GM23338 (cell line): ENCODE data around the gene STK39. TPM values are rescaled to one million over a fixed set of nuclear protein-coding genes. Genes with fewer than 3 reads are reported as not detected.
"Not testable (repeated sequence)": the region's sequence is repeated elsewhere in the genome, so short reads cannot be mapped to it uniquely, and the experiment has no call there.

Experiments
- ATAC-seq: fragments of 200-7000 bp; cut with Tn5 transposase; 3 replicates; pipeline ENCODE4 v1.9.1; 2020
- DNase-seq: peaks from one replicate; pipeline ENCODE4 v3.0.0-alpha.2; 2015; ENCODE audit warnings: low spot score
- H2AFZ ChIP-seq: fragments of 200-600 bp; sonication (generic); 2 replicates; pipeline ENCODE4 v1.8.0; 2016; ENCODE audit warnings: antibody characterized with exemption, mild to moderate bottlenecking, moderate library complexity
- H3F3A ChIP-seq: fragments of 200-600 bp; sonication (generic); replicated peaks from 2 replicates; pipeline ENCODE4 v1.8.0; 2017; ENCODE audit warnings: antibody characterized with exemption, mixed run types, low read depth
- H3K27ac ChIP-seq: fragments of 200-600 bp; sonication (generic); 2 replicates; pipeline ENCODE4 v1.6.1; 2016; ENCODE audit warnings: low read depth
- H3K27me3 ChIP-seq: fragments of 200-600 bp; sonication (generic); 2 replicates; pipeline ENCODE4 v1.8.0; 2016; ENCODE audit warnings: mild to moderate bottlenecking, mixed run types, moderate library complexity; ENCODE audit not compliant: insufficient read depth
- H3K36me3 ChIP-seq: fragments of 200-600 bp; sonication (generic); 2 replicates; pipeline ENCODE4 v1.8.0; 2016; ENCODE audit warnings: mild to moderate bottlenecking; ENCODE audit not compliant: insufficient read depth
- H3K4me1 ChIP-seq: fragments of 200-600 bp; sonication (generic); 2 replicates; pipeline ENCODE4 v1.8.0; 2016; ENCODE audit warnings: mild to moderate bottlenecking, moderate library complexity; ENCODE audit not compliant: insufficient read depth
- H3K4me2 ChIP-seq: fragments of 200-600 bp; sonication (generic); 2 replicates; pipeline ENCODE4 v1.7.1; 2017; ENCODE audit warnings: mixed run types
- H3K4me3 ChIP-seq: fragments of 200-600 bp; sonication (generic); 2 replicates; pipeline ENCODE4 v1.6.1; 2016; ENCODE audit warnings: mixed run types
- H3K79me2 ChIP-seq: fragments of 200-600 bp; sonication (generic); replicated peaks from 2 replicates; pipeline ENCODE4 v1.8.0; 2017; ENCODE audit warnings: mild to moderate bottlenecking; ENCODE audit not compliant: insufficient read depth
- H3K9me2 ChIP-seq: fragments of 200-600 bp; sonication (generic); 2 replicates; pipeline ENCODE4 v1.8.0; 2017; ENCODE audit not compliant: insufficient read depth
- H4K20me1 ChIP-seq: fragments of 200-600 bp; sonication (generic); replicated peaks from 2 replicates; pipeline ENCODE4 v1.8.0; 2017; ENCODE audit warnings: mild to moderate bottlenecking; ENCODE audit not compliant: insufficient read depth
- H3K27ac Mint-ChIP-seq: 2 replicates; pipeline ENCODE4 v1.8.0; 2020; ENCODE audit warnings: inconsistent platforms, mild to moderate bottlenecking, moderate library complexity, mixed read lengths
- H3K27me3 Mint-ChIP-seq: 3 replicates; pipeline ENCODE4 v1.8.0; 2022; ENCODE audit warnings: low read depth, mild to moderate bottlenecking, moderate library complexity, mixed read lengths, inconsistent platforms; ENCODE audit not compliant: insufficient read depth, poor library complexity
- H3K36me3 Mint-ChIP-seq: 3 replicates; pipeline ENCODE4 v1.8.0; 2021; ENCODE audit warnings: low read depth, mild to moderate bottlenecking, inconsistent platforms, moderate library complexity, mixed read lengths
- H3K4me1 Mint-ChIP-seq: 3 replicates; pipeline ENCODE4 v1.8.0; 2020; ENCODE audit warnings: mild to moderate bottlenecking, inconsistent platforms, mixed read lengths
- H3K4me3 Mint-ChIP-seq: 3 replicates; pipeline ENCODE4 v1.8.0; 2021; ENCODE audit warnings: moderate library complexity, mild to moderate bottlenecking, inconsistent platforms, mixed read lengths
- H3K9me3 Mint-ChIP-seq: 3 replicates; pipeline ENCODE4 v1.8.0; 2020; ENCODE audit warnings: moderate library complexity, mild to moderate bottlenecking, inconsistent platforms, mixed read lengths
- CREB1 ChIP-seq: fragments of 250-450 bp; sonication (Bioruptor Pico); IDR thresholded peaks from 2 replicates; pipeline ENCODE4 v1.5.0; 2020; ENCODE audit warnings: low read depth, mild to moderate bottlenecking, moderate library complexity
- EZH2 ChIP-seq: fragments of 200-600 bp; sonication (generic); IDR thresholded peaks from one replicate; pipeline ENCODE4 v1.8.0; 2017; ENCODE audit warnings: antibody characterized with exemption, mild to moderate bottlenecking, low read depth; ENCODE audit not compliant: unreplicated experiment
- EZH2phosphoT487 ChIP-seq: fragments of 200-600 bp; sonication (generic); IDR thresholded peaks from one replicate; pipeline ENCODE4 v1.8.1; 2018; ENCODE audit warnings: antibody characterized with exemption; ENCODE audit not compliant: unreplicated experiment
- NANOG ChIP-seq: IDR thresholded peaks from 2 replicates; pipeline ENCODE4 v1.6.1; 2016; ENCODE audit warnings: antibody characterized with exemption, borderline replicate concordance
- POLR2AphosphoS5 ChIP-seq: IDR thresholded peaks from 2 replicates; pipeline ENCODE4 v1.6.1; 2016; ENCODE audit warnings: antibody characterized with exemption, low read depth
- STAT1 ChIP-seq: IDR thresholded peaks from one replicate; pipeline ENCODE4 v1.6.1; 2016; ENCODE audit warnings: antibody characterized with exemption; ENCODE audit not compliant: unreplicated experiment
- ZNF331 ChIP-seq: fragments of 250-450 bp; sonication (Bioruptor Pico); IDR thresholded peaks from 2 replicates; pipeline ENCODE4 v1.5.0; 2020; ENCODE audit warnings: low read depth, mild to moderate bottlenecking, moderate library complexity
- polyA plus RNA-seq: library from polyadenylated mRNA; unstranded; fragments of >200 nt; fragmentation: Nextera tagmentation; extraction: Ambion mirVana; gene quantifications from 2 replicates; pipeline ENCODE4 v1.2.1, GENCODE V29; 2016
- total RNA-seq: library from RNA; depleted of rRNA; stranded (reverse); fragments of >200 nt; shearing (Covaris generic); gene quantifications from 2 replicates; pipeline ENCODE4 v1.2.3, GENCODE V29; 2014
- TF ChIP-seq, protein P1 (sequence below): fragments of 250-450 bp; sonication (Bioruptor Pico); IDR thresholded peaks from 2 replicates; pipeline ENCODE4 v1.5.0; 2020; ENCODE audit warnings: mild to moderate bottlenecking, moderate library complexity
- TF ChIP-seq, protein P2 (sequence below), 2 experiments: fragments of 200-600 bp in 1 of 2; sonication (generic) in 1 of 2; conservative IDR thresholded peaks; 2 replicates each; pipeline versions ENCODE4 v1.5.1 to v1.6.1; 2016 to 2017; ENCODE audit warnings: antibody characterized with exemption in 2 of 2, low read depth in 2 of 2, mild to moderate bottlenecking in 2 of 2, moderate library complexity in 1 of 2

STK39 gene
- total and polyA plus RNA-seq, 2 experiments from 2014 or later = 9.5 to 16.9 TPM

DNA sequence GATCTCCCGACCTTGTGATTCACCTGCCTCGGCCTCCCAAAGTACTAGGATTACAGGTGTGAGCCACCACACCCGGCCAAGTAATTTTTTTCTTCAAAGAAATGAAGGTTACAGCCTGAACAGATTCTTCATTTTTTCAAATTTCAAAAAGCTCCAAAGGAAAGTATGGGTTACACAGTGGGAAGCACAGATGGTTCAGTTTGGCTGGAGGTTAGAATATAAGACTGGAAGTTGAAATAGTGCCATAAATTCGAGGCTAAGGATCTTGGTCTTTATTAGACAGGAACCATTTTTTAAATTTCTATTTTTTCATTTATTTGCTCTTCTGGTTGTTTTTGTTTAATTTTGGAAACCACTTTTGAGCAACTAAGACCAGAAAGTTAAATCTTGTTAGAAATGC, 120.0 kb downstream of the STK39 start:
- no peak overlapping the region for H3K4me3 Mint-ChIP-seq
- H3F3A ChIP-seq = no peaks in the 10 kb centered on the region
- H3K4me1 Mint-ChIP-seq = peaks cover 13% of the 10 kb centered on the region
- peaks cover 1% of the 10 kb centered on the region; the same call in 1 of the 3 replicates for H3K9me3 Mint-ChIP-seq
- no peaks in the 10 kb centered on the region for H3K36me3 ChIP-seq
- no peak overlapping the region for H2AFZ ChIP-seq
- H3K9me2 ChIP-seq = peaks cover 4% of the 10 kb centered on the region; the same call in 1 of the 2 replicates
- peaks cover 5% of the 10 kb centered on the region; the same call in 1 of the 3 replicates for H3K36me3 Mint-ChIP-seq
- no peak overlapping the region for H3K27ac ChIP-seq
- no peaks in the 10 kb centered on the region for H4K20me1 ChIP-seq
- no peaks in the 10 kb centered on the region for H3K27me3 Mint-ChIP-seq
- ATAC-seq = no peak
- TF ChIP-seq EZH2phosphoT487 (no peak), NANOG (no peak), CREB1 (CRISPR knock-in tag) (no peak), ZNF331 (CRISPR knock-in tag) (no peak), POLR2AphosphoS5 (no peak), EZH2 (no peak), STAT1 (no peak)
- TF ChIP-seq, protein P1, sequence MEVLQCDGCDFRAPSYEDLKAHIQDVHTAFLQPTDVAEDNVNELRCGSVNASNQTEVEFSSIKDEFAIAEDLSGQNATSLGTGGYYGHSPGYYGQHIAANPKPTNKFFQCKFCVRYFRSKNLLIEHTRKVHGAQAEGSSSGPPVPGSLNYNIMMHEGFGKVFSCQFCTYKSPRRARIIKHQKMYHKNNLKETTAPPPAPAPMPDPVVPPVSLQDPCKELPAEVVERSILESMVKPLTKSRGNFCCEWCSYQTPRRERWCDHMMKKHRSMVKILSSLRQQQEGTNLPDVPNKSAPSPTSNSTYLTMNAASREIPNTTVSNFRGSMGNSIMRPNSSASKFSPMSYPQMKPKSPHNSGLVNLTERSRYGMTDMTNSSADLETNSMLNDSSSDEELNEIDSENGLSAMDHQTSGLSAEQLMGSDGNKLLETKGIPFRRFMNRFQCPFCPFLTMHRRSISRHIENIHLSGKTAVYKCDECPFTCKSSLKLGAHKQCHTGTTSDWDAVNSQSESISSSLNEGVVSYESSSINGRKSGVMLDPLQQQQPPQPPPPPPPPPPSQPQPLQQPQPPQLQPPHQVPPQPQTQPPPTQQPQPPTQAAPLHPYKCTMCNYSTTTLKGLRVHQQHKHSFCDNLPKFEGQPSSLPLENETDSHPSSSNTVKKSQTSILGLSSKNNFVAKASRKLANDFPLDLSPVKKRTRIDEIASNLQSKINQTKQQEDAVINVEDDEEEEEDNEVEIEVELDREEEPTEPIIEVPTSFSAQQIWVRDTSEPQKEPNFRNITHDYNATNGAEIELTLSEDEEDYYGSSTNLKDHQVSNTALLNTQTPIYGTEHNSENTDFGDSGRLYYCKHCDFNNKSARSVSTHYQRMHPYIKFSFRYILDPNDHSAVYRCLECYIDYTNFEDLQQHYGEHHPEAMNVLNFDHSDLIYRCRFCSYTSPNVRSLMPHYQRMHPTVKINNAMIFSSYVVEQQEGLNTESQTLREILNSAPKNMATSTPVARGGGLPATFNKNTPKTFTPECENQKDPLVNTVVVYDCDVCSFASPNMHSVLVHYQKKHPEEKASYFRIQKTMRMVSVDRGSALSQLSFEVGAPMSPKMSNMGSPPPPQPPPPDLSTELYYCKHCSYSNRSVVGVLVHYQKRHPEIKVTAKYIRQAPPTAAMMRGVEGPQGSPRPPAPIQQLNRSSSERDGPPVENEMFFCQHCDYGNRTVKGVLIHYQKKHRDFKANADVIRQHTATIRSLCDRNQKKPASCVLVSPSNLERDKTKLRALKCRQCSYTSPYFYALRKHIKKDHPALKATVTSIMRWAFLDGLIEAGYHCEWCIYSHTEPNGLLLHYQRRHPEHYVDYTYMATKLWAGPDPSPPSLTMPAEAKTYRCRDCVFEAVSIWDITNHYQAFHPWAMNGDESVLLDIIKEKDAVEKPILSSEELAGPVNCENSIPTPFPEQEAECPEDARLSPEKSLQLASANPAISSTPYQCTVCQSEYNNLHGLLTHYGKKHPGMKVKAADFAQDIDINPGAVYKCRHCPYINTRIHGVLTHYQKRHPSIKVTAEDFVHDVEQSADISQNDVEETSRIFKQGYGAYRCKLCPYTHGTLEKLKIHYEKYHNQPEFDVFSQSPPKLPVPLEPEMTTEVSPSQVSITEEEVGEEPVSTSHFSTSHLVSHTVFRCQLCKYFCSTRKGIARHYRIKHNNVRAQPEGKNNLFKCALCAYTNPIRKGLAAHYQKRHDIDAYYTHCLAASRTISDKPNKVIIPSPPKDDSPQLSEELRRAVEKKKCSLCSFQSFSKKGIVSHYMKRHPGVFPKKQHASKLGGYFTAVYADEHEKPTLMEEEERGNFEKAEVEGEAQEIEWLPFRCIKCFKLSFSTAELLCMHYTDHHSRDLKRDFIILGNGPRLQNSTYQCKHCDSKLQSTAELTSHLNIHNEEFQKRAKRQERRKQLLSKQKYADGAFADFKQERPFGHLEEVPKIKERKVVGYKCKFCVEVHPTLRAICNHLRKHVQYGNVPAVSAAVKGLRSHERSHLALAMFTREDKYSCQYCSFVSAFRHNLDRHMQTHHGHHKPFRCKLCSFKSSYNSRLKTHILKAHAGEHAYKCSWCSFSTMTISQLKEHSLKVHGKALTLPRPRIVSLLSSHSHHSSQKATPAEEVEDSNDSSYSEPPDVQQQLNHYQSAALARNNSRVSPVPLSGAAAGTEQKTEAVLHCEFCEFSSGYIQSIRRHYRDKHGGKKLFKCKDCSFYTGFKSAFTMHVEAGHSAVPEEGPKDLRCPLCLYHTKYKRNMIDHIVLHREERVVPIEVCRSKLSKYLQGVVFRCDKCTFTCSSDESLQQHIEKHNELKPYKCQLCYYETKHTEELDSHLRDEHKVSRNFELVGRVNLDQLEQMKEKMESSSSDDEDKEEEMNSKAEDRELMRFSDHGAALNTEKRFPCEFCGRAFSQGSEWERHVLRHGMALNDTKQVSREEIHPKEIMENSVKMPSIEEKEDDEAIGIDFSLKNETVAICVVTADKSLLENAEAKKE (CRISPR knock-in tag) = no peak
- TF ChIP-seq, protein P2, sequence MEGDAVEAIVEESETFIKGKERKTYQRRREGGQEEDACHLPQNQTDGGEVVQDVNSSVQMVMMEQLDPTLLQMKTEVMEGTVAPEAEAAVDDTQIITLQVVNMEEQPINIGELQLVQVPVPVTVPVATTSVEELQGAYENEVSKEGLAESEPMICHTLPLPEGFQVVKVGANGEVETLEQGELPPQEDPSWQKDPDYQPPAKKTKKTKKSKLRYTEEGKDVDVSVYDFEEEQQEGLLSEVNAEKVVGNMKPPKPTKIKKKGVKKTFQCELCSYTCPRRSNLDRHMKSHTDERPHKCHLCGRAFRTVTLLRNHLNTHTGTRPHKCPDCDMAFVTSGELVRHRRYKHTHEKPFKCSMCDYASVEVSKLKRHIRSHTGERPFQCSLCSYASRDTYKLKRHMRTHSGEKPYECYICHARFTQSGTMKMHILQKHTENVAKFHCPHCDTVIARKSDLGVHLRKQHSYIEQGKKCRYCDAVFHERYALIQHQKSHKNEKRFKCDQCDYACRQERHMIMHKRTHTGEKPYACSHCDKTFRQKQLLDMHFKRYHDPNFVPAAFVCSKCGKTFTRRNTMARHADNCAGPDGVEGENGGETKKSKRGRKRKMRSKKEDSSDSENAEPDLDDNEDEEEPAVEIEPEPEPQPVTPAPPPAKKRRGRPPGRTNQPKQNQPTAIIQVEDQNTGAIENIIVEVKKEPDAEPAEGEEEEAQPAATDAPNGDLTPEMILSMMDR (conservative IDR thresholded peaks at IDR 0.05; ENCODE audit: low read depth in 2 of 2) = no peak
- H3K79me2 ChIP-seq = no peaks in the 10 kb centered on the region
- no peak overlapping the region for H3K4me3 ChIP-seq
- H3K27me3 ChIP-seq = no peaks in the 10 kb centered on the region
- peaks cover 8% of the 10 kb centered on the region; the same call in 1 of the 2 replicates for H3K4me1 ChIP-seq
- H3K4me2 ChIP-seq = no peak overlapping the region
- no peak overlapping the region for H3K27ac Mint-ChIP-seq
- no peak for DNase-seq

- H3F3A ChIP-seq, H3K4me1 ChIP-seq, H3K79me2 ChIP-seq, H3K4me2 ChIP-seq, H3K27me3 Mint-ChIP-seq, H3K4me1 Mint-ChIP-seq, H2AFZ ChIP-seq, H3K9me2 ChIP-seq, H3K4me3 Mint-ChIP-seq, H3K27ac Mint-ChIP-seq, H3K27ac ChIP-seq, DNase-seq, H3K36me3 Mint-ChIP-seq, H3K9me3 Mint-ChIP-seq, H3K36me3 ChIP-seq, ATAC-seq, H4K20me1 ChIP-seq, H3K4me3 ChIP-seq, H3K27me3 ChIP-seq: not testable (repeated sequence)
Observed at GRCh38 chr2:168122210-168122609, 125.2 kb downstream of the STK39 start.
